Neural progenitor cell (in vitro differentiated cells): ENCODE data around the gene CPSF7.

Source experiments
- EZH2phosphoT487 ChIP-seq: fragments of 200-600 bp; sonication (generic); IDR thresholded peaks from 2 replicates; pipeline ENCODE4 v1.6.1; 2017; ENCODE audit warnings: antibody characterized with exemption
- TF ChIP-seq, protein P1 (sequence below): fragments of 200-600 bp; sonication (generic); IDR thresholded peaks from 2 replicates; pipeline ENCODE4 v1.5.1; 2017; ENCODE audit warnings: antibody characterized with exemption, mild to moderate bottlenecking

GRCh38 chr11:61356706-61357105, 73.1 kb downstream of the CPSF7 start:
- TF ChIP-seq, protein P1, sequence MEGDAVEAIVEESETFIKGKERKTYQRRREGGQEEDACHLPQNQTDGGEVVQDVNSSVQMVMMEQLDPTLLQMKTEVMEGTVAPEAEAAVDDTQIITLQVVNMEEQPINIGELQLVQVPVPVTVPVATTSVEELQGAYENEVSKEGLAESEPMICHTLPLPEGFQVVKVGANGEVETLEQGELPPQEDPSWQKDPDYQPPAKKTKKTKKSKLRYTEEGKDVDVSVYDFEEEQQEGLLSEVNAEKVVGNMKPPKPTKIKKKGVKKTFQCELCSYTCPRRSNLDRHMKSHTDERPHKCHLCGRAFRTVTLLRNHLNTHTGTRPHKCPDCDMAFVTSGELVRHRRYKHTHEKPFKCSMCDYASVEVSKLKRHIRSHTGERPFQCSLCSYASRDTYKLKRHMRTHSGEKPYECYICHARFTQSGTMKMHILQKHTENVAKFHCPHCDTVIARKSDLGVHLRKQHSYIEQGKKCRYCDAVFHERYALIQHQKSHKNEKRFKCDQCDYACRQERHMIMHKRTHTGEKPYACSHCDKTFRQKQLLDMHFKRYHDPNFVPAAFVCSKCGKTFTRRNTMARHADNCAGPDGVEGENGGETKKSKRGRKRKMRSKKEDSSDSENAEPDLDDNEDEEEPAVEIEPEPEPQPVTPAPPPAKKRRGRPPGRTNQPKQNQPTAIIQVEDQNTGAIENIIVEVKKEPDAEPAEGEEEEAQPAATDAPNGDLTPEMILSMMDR, result no peak
- no peak for TF ChIP-seq EZH2phosphoT487
